Upper lobe of left lung (tissue), 6 donors: ENCODE data around the gene PITPNM3. TPM values are rescaled to one million over a fixed set of nuclear protein-coding genes. Genes with fewer than 3 reads are reported as not detected.
A peak's percentile ranks its signal among the peaks of the same experiment; 100 is the strongest.

Source experiments
- ATAC-seq, 2 donors: fragments of 200-7000 bp; cut with Tn5 transposase; one replicate each; pipeline ENCODE4 v1.9.1; 2022; ENCODE audit warnings: mild to moderate bottlenecking in 2 of 2, moderate library complexity in 2 of 2; ENCODE audit not compliant: low FRiP score in 2 of 2
- DNase-seq, 2 donors: peaks; one replicate each; pipeline ENCODE4 v3.0.0-alpha.2; 2019 to 2020
- H3K27ac ChIP-seq, 4 donors: fragments of 200-600 bp; sonication (generic); one replicate each; pipeline ENCODE4 v1.5.1; 2016 to 2019
- H3K27me3 ChIP-seq, 4 donors: fragments of 200-600 bp; sonication (generic); one replicate each; pipeline ENCODE4 v1.5.1; 2017 to 2019
- H3K36me3 ChIP-seq, 4 donors: fragments of 200-600 bp; sonication (generic); one replicate each; pipeline ENCODE4 v1.5.1; 2016 to 2019
- H3K4me1 ChIP-seq, 4 donors: fragments of 200-600 bp; sonication (generic); one replicate each; pipeline ENCODE4 v1.5.1; 2018 to 2019
- H3K4me3 ChIP-seq, 4 donors: fragments of 200-600 bp; sonication (generic); one replicate each; pipeline ENCODE4 v1.5.1; 2017 to 2019; ENCODE audit warnings: mild to moderate bottlenecking in 2 of 4, moderate library complexity in 1 of 4
- H3K9me3 ChIP-seq, 4 donors: fragments of 200-600 bp; sonication (generic); one replicate each; pipeline ENCODE4 v1.5.1; 2018 to 2019
- EP300 ChIP-seq, 4 donors: sonication (generic); formaldehyde crosslinking; IDR thresholded peaks; one replicate each; pipeline ENCODE4 v1.5.1; 2017; ENCODE audit warnings: antibody characterized with exemption in 4 of 4, control low read depth in 2 of 4
- POLR2A ChIP-seq, 4 donors: fragments of 450-650 bp; IDR thresholded peaks; one replicate each; pipeline ENCODE4 v1.5.1; 2016 to 2017; ENCODE audit warnings: antibody characterized with exemption in 4 of 4, mild to moderate bottlenecking in 2 of 4
- POLR2AphosphoS5 ChIP-seq, 2 donors: sonication (generic); formaldehyde crosslinking; IDR thresholded peaks; one replicate each; pipeline ENCODE4 v1.5.1; 2017; ENCODE audit warnings: antibody characterized with exemption in 2 of 2
- WGBS, 2 donors: methylation state at CpG; one replicate each; pipeline ENCODE4 v1.1.5; 2017 to 2018; 5-methylcytosine and 5-hydroxymethylcytosine counted together
- total RNA-seq, 6 donors: library from RNA; depleted of rRNA in 4 of 6; stranded (reverse); fragments of >200 nt in 4 of 6; gene quantifications; one replicate each; pipeline versions ENCODE4 v1.1.0 to v1.2.1, GENCODE V29; 2016 to 2021
- TF ChIP-seq, protein P1 (sequence below), 6 experiments: fragments of 450-650 bp in 4 of 6; fragments of 200-600 bp in 2 of 6; sonication (generic) in 2 of 6; IDR thresholded peaks; one replicate each; pipeline ENCODE4 v1.5.1; 2016 to 2019; ENCODE audit warnings: antibody characterized with exemption in 6 of 6
- donor health status: DM: no; HTN: no; CAD: no; lungs with moderate emphysema.
- donor health status: DM: no; HTN: yes; CAD: no; lungs with severe emphysema.

The PITPNM3 gene
- total RNA-seq, 6 donors from 2014 or later = 10.3 to 16.3 (median 12.5) TPM

DNA sequence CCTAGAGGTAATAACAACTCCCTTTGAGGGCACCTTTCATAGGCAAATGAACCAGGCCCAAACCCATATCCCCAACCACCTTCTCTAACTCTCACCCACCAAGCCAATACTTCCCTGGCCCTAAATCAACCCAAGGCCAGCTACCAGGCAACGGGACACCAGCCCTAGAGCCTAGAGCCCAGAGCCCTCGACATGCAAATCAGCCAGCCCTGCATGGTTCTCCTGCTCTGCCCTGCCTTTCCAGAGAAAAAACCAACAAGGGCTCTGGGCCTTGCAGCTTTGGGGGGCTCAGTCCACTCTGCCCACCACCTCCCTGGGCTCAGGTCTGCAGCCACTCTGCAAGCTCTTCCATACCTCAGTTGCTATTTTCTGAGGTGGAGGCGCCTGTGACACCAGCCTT, 55.0 kb downstream of the PITPNM3 start:
- H3K27me3 ChIP-seq = no peaks in the 10 kb centered on the region
- H3K4me3 ChIP-seq = no peak overlapping the region
- WGBS, 2 donors = 73 to 86% methylated on average over 3 of the region's 3 CpGs
- no peak overlapping the region for H3K27ac ChIP-seq
- H3K9me3 ChIP-seq = no peaks in the 10 kb centered on the region
- no peak for ATAC-seq
- peaks cover 0 to 18% (median under 1%) of the 10 kb centered on the region in 4 donors for H3K4me1 ChIP-seq
- TF ChIP-seq EP300 (IDR thresholded peaks at IDR 0.05) (no peak), POLR2AphosphoS5 (IDR thresholded peaks at IDR 0.05) (no peak), POLR2A (IDR thresholded peaks at IDR 0.05) (no peak)
- TF ChIP-seq, protein P1, sequence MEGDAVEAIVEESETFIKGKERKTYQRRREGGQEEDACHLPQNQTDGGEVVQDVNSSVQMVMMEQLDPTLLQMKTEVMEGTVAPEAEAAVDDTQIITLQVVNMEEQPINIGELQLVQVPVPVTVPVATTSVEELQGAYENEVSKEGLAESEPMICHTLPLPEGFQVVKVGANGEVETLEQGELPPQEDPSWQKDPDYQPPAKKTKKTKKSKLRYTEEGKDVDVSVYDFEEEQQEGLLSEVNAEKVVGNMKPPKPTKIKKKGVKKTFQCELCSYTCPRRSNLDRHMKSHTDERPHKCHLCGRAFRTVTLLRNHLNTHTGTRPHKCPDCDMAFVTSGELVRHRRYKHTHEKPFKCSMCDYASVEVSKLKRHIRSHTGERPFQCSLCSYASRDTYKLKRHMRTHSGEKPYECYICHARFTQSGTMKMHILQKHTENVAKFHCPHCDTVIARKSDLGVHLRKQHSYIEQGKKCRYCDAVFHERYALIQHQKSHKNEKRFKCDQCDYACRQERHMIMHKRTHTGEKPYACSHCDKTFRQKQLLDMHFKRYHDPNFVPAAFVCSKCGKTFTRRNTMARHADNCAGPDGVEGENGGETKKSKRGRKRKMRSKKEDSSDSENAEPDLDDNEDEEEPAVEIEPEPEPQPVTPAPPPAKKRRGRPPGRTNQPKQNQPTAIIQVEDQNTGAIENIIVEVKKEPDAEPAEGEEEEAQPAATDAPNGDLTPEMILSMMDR (IDR thresholded peaks at IDR 0.05) = no peak
- H3K36me3 ChIP-seq = peaks cover 0 to 4% (median 2%) of the 10 kb centered on the region in 4 donors
- DNase-seq = no peak

DNA sequence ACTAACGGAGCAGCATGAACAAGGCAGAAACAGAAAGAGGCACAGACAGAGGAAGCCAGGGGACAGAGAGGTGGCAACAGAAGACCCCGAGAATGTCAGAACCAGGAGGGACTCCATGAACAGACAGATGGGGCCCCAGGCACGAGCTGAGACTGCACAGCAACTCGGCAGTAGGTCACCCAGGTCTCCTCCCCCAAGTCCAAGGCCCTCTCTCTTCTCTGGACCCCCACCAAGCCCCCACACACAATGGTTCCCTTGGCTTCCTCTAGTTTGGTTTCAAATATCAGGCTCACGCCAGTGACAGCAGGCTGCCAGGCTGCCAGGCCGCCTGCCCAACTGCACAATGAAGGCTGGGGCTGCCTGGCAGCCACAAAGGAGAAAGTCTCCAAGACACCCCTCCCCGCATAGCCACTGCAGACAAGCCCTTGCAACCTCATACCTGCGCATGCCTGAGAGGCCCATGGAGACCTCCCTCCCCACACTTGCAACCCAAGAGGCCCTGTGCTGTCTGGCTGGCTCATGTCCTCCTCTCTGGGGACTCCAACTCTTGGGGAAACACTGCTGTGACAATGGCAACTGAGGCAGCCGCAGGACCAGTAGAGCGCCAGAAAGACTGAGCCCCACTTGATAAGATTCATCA, 57.3 kb downstream of the PITPNM3 start:
- no peaks in the 10 kb centered on the region for H3K27me3 ChIP-seq
- ATAC-seq = no peak
- TF ChIP-seq, protein P1 (IDR thresholded peaks at IDR 0.05) = no peak
- no peak for TF ChIP-seq EP300 (IDR thresholded peaks at IDR 0.05)
- no peak for TF ChIP-seq POLR2AphosphoS5 (IDR thresholded peaks at IDR 0.05)
- no peak for TF ChIP-seq POLR2A (IDR thresholded peaks at IDR 0.05)
- H3K4me1 ChIP-seq = peaks cover 0 to 18% (median 0%) of the 10 kb centered on the region in 4 donors
- H3K9me3 ChIP-seq = no peaks in the 10 kb centered on the region
- H3K27ac ChIP-seq = no peak overlapping the region
- no peak overlapping the region for H3K4me3 ChIP-seq
- peak; percentile 12 to 44 for DNase-seq
- peaks cover 0 to 4% (median 2%) of the 10 kb centered on the region in 4 donors for H3K36me3 ChIP-seq
- 82 to 90% methylated on average over 9 to 10 of the region's 10 CpGs for WGBS, 2 donors

DNA sequence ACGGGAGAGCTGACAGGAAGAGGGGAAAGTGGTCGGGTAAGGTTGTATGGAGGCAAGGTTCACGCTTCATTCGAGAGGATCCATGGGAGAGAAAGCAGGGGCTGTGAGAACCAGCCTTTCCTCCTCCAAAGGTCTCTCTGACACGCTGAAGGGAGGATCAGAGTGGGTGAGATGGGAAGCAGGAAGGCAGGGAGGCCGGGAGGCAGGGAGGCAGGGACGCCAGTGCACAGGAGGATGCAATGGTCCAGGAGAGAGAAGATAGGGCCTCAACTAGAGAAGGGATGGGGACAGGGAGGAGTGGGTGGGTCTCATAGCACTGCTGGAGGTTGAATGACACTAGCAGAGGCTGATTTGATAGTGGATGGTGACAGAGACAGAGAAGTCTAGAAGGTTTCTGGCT, 58.0 kb downstream of the PITPNM3 start:
- Histone ChIP-seq H3K4me1 (peaks cover 0 to 18% (median under 1%) of the 10 kb centered on the region in 4 donors), H3K27me3 (no peaks in the 10 kb centered on the region), H3K4me3 (no peak overlapping the region), H3K9me3 (no peaks in the 10 kb centered on the region), H3K27ac (no peak overlapping the region), H3K36me3 (peaks cover 0 to 4% (median 2%) of the 10 kb centered on the region in 4 donors)
- no peak for DNase-seq
- no peak for TF ChIP-seq POLR2AphosphoS5 (IDR thresholded peaks at IDR 0.05)
- TF ChIP-seq POLR2A (IDR thresholded peaks at IDR 0.05) = no peak
- no peak for TF ChIP-seq EP300 (IDR thresholded peaks at IDR 0.05)
- TF ChIP-seq, protein P1 (IDR thresholded peaks at IDR 0.05) = no peak
- ATAC-seq = no peak
- WGBS, 2 donors = 83 to 86% methylated on average over 7 of the region's 7 CpGs

DNA sequence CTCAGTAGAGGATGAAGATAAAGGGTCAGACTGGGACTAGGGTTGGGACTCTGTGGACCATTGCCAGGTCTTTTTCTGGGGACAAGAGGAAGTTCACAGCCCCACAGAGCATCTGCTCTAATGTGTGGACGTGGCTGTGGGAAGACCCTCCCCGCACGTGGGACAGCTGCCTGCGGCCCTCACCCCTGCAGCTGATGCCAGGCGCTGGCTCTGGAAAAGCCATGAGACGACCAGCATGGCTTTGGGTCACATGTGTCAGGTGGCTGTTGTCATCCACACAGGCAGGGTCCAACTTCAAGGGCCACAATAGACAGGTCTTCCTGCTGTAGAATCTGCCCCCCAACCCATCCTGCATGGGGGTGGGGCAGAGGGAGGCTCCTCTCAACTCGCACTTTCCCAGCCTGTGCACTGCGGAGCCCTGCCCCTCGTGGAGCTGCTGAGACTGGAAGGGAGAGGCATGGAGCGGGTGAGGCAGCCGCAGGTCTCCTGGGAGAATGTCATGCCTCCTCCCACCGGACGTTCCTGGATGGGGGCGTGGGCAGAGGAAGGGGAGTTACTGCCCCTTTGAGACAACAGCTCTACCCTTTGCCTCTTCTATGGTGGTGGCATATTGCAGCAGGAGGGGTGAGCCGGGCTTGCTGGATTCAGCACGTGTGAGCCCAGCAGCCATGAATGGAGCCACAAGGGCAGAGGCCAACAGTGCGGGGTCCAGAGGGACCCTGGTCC, 58.7 kb downstream of the PITPNM3 start:
- peak; percentile 6 to 42 for DNase-seq
- Histone ChIP-seq H3K27ac (no peak overlapping the region), H3K27me3 (no peaks in the 10 kb centered on the region), H3K4me3 (no peak overlapping the region), H3K4me1 (peaks cover 0 to 18% (median 2%) of the 10 kb centered on the region in 4 donors), H3K36me3 (no peaks in the 10 kb centered on the region), H3K9me3 (no peaks in the 10 kb centered on the region)
- ATAC-seq = no peak
- WGBS, 2 donors = 62 to 78% methylated on average over 7 to 17 of the region's 17 CpGs
- TF ChIP-seq EP300 (IDR thresholded peaks at IDR 0.05) (no peak), POLR2A (IDR thresholded peaks at IDR 0.05) (no peak), POLR2AphosphoS5 (IDR thresholded peaks at IDR 0.05) (no peak)
- TF ChIP-seq, protein P1 (IDR thresholded peaks at IDR 0.05) = no peak
